IMR-90 (cell line): ENCODE measurements around the gene NOX4. TPM values are rescaled to one million over a fixed set of nuclear protein-coding genes. Genes with fewer than 3 reads are reported as not detected.

Experiments used
- ATAC-seq: fragments of 200-7000 bp; cut with Tn5 transposase; 2 replicates; pipeline ENCODE4 v1.9.1; 2020; ENCODE audit warnings: low read depth, mild to moderate bottlenecking, moderate library complexity
- BruUV-seq: library from RNA; stranded (reverse); fragments of 400-500 nt; replicated peaks from 2 replicates; lab custom pipeline; 2021; lab: Mats Ljungman, UMichigan
- CTCF ChIA-PET: fragments of 300-600 bp; formaldehyde crosslinking; extraction: SDS; loops from one replicate; lab custom pipeline; 2021; ENCODE audit warnings: antibody characterized with exemption; lab: Yijun Ruan, JAX
- POLR2A ChIA-PET: fragments of 300-600 bp; sonication (Branson Sonifier 250); formaldehyde crosslinking; loops from one replicate; lab custom pipeline; 2022; ENCODE audit warnings: antibody characterized with exemption; ENCODE audit not compliant: unreplicated experiment; lab: Charles Lee
- DNase-seq: peaks from one replicate; pipeline ENCODE4 v3.0.0; 2013
- H2AFZ ChIP-seq: replicated peaks from 2 replicates; pipeline ENCODE3; 2013; ENCODE audit warnings: low read length, mild to moderate bottlenecking; ENCODE audit not compliant: poor library complexity
- H2AK5ac ChIP-seq: 2 replicates; pipeline ENCODE4 v1.6.1; 2013; ENCODE audit warnings: low read depth, low read length, inconsistent platforms
- H2AK9ac ChIP-seq: replicated peaks from 2 replicates; pipeline ENCODE3; 2013; ENCODE audit warnings: mild to moderate bottlenecking, low read depth, low read length, moderate library complexity; ENCODE audit not compliant: poor library complexity
- H2BK120ac ChIP-seq: 2 replicates; pipeline ENCODE4 v1.6.1; 2013; ENCODE audit warnings: low read depth, low read length, inconsistent platforms
- H2BK15ac ChIP-seq: 3 replicates; pipeline ENCODE4 v1.6.1; 2013; ENCODE audit warnings: low read depth, low read length, inconsistent platforms
- H2BK20ac ChIP-seq: 2 replicates; pipeline ENCODE4 v1.6.1; 2013; ENCODE audit warnings: low read depth, mild to moderate bottlenecking, inconsistent platforms, low read length, moderate library complexity
- H2BK5ac ChIP-seq: 2 replicates; pipeline ENCODE4 v1.6.1; 2013; ENCODE audit warnings: mild to moderate bottlenecking, low read depth, low read length, inconsistent platforms; ENCODE audit not compliant: poor library complexity, severe bottlenecking
- H3K14ac ChIP-seq: replicated peaks from 2 replicates; pipeline ENCODE4 v1.6.1; 2013; ENCODE audit warnings: low read depth, low read length, inconsistent platforms
- H3K18ac ChIP-seq: 2 replicates; pipeline ENCODE4 v1.6.1; 2013; ENCODE audit warnings: low read depth, low read length, control low read depth
- H3K23ac ChIP-seq: 2 replicates; pipeline ENCODE4 v1.6.1; 2013; ENCODE audit warnings: low read depth, low read length, inconsistent platforms
- H3K27ac ChIP-seq: 2 replicates; pipeline ENCODE4 v1.5.1; 2013; ENCODE audit warnings: mild to moderate bottlenecking, control low read depth, low read length; ENCODE audit not compliant: insufficient read depth
- H3K27me3 ChIP-seq: 2 replicates; pipeline ENCODE4 v1.6.1; 2013; ENCODE audit warnings: low read length; ENCODE audit not compliant: control insufficient read depth, insufficient read depth
- H3K36me3 ChIP-seq: 2 replicates; pipeline ENCODE4 v1.6.1; 2013; ENCODE audit warnings: low read length, mixed read lengths; ENCODE audit not compliant: control insufficient read depth, insufficient read depth
- H3K4ac ChIP-seq: 2 replicates; pipeline ENCODE4 v1.6.1; 2013; ENCODE audit warnings: low read depth, low read length, inconsistent platforms
- H3K4me1 ChIP-seq: 2 replicates; pipeline ENCODE4 v1.6.1; 2013; ENCODE audit warnings: low read length, mixed read lengths; ENCODE audit not compliant: control insufficient read depth, insufficient read depth
- H3K4me2 ChIP-seq: 2 replicates; pipeline ENCODE4 v1.6.1; 2013; ENCODE audit warnings: low read depth, mild to moderate bottlenecking, control low read depth, low read length, moderate library complexity
- H3K4me3 ChIP-seq: 2 replicates; pipeline ENCODE4 v1.5.1; 2013; ENCODE audit warnings: low read depth, mild to moderate bottlenecking, control low read depth, low read length, moderate library complexity; ENCODE audit not compliant: insufficient read depth
- H3K56ac ChIP-seq: 2 replicates; pipeline ENCODE4 v1.6.1; 2013; ENCODE audit warnings: low read length, inconsistent platforms; ENCODE audit not compliant: insufficient read depth; ENCODE audit errors: extremely low read depth
- H3K79me1 ChIP-seq, 2 experiments: 2 replicates each; pipeline ENCODE4 v1.6.1; 2013; ENCODE audit warnings: low read length in 2 of 2, inconsistent platforms in 1 of 2, low read depth in 1 of 2
- H3K9ac ChIP-seq: 2 replicates; pipeline ENCODE4 v1.6.1; 2013; ENCODE audit warnings: low read depth, low read length, control low read depth
- H3K9me1 ChIP-seq: 2 replicates; pipeline ENCODE4 v1.6.1; 2013; ENCODE audit warnings: low read length, inconsistent platforms; ENCODE audit not compliant: insufficient read depth
- H3K9me3 ChIP-seq: 2 replicates; pipeline ENCODE4 v1.6.1; 2013; ENCODE audit warnings: low read length; ENCODE audit not compliant: control insufficient read depth, insufficient read depth
- H4K20me1 ChIP-seq: 2 replicates; pipeline ENCODE4 v1.6.1; 2013; ENCODE audit warnings: low read length, inconsistent platforms; ENCODE audit not compliant: insufficient read depth
- H4K5ac ChIP-seq: 2 replicates; pipeline ENCODE4 v1.6.1; 2013; ENCODE audit warnings: mild to moderate bottlenecking, low read depth, low read length, control low read depth
- H4K8ac ChIP-seq, 2 experiments: 2 replicates each; pipeline ENCODE4 v1.6.1; 2013; ENCODE audit warnings: low read depth in 2 of 2, low read length in 2 of 2, control low read depth in 1 of 2, inconsistent platforms in 1 of 2
- H4K91ac ChIP-seq: 2 replicates; pipeline ENCODE4 v1.6.1; 2013; ENCODE audit warnings: low read depth, low read length, inconsistent platforms; ENCODE audit not compliant: insufficient read depth
- CEBPB ChIP-seq: IDR thresholded peaks from 2 replicates; pipeline ENCODE4 v1.6.1; 2012; ENCODE audit warnings: low read depth, low read length, improper control_type of control experiment
- CHD1 ChIP-seq: IDR thresholded peaks from 2 replicates; pipeline ENCODE4 v1.6.1; 2012; ENCODE audit warnings: low read depth, low read length, improper control_type of control experiment
- CTCF ChIP-seq: conservative IDR thresholded peaks from 2 replicates; pipeline ENCODE4 v1.5.1; 2012; ENCODE audit warnings: mild to moderate bottlenecking, low read depth, low read length, improper control_type of control experiment
- ELK1 ChIP-seq: fragments of 150-350 bp; IDR thresholded peaks from 2 replicates; pipeline ENCODE4 v1.6.1; 2016; ENCODE audit warnings: low read depth, mild to moderate bottlenecking, low read length, moderate library complexity, borderline replicate concordance
- FOS ChIP-seq: fragments of 150-350 bp; IDR thresholded peaks from 2 replicates; pipeline ENCODE4 v1.6.1; 2016; ENCODE audit warnings: low read depth, low read length
- MAZ ChIP-seq: IDR thresholded peaks from 2 replicates; pipeline ENCODE4 v1.6.1; 2012; ENCODE audit warnings: low read depth, mild to moderate bottlenecking, low read length, improper control_type of control experiment, moderate library complexity, borderline replicate concordance
- MXI1 ChIP-seq: IDR thresholded peaks from 2 replicates; pipeline ENCODE4 v1.6.1; 2012; ENCODE audit warnings: low read depth, mild to moderate bottlenecking, low read length, moderate library complexity, borderline replicate concordance
- RCOR1 ChIP-seq: IDR thresholded peaks from 2 replicates; pipeline ENCODE4 v1.6.1; 2012; ENCODE audit warnings: mild to moderate bottlenecking, low read length, improper control_type of control experiment; ENCODE audit not compliant: insufficient replicate concordance
- RFX5 ChIP-seq: IDR thresholded peaks from 2 replicates; pipeline ENCODE4 v1.8.0; 2012; ENCODE audit warnings: low read depth, mild to moderate bottlenecking, low read length, moderate library complexity
- SMC3 ChIP-seq: fragments of 150-350 bp; IDR thresholded peaks from 2 replicates; pipeline ENCODE4 v1.6.1; 2016; ENCODE audit warnings: low read depth, mild to moderate bottlenecking, antibody characterized with exemption, low read length, moderate library complexity
- WGBS, 2 experiments: methylation state at CpG; one replicate each; pipeline versions ENCODE4 v1.1.5 to v1.1.7; 2013; ENCODE audit warnings: missing lambda C conversion rate in 2 of 2; ENCODE audit not compliant: insufficient read length in 1 of 2; ENCODE audit errors: extremely low coverage in 2 of 2; 5-methylcytosine and 5-hydroxymethylcytosine counted together
- dilution Hi-C: fragments of 300-500 bp; cut with HindIII; formaldehyde crosslinking; loops from one replicate; pipeline ENCODE4 v1.14.3; 2018; ENCODE audit warnings: low sequenced_read_pairs; ENCODE audit not compliant: unreplicated experiment
- in situ Hi-C: fragments of 300-500 bp; cut with MboI; formaldehyde crosslinking; loops from 3 replicates; pipeline ENCODE4 v1.14.3; 2019; ENCODE audit warnings: low sequenced_read_pairs, inconsistent platforms, mixed read lengths
- intact Hi-C: fragments of 100-400 bp; cut with micrococcal nuclease; formaldehyde crosslinking; loops from 2 replicates; pipeline ENCODE4 v1.10.0; 2022
- polyA plus RNA-seq, 3 experiments: library from polyadenylated mRNA; depleted of rRNA; stranded (reverse); fragments of >200 nt; gene quantifications; 2 replicates each; pipeline ENCODE4 v1.2.3, GENCODE V29; 2012; ENCODE audit warnings: low replicate concordance in 1 of 3
- total RNA-seq: library from RNA; depleted of rRNA; stranded (reverse); fragments of >200 nt; gene quantifications from 2 replicates; pipeline ENCODE4 v1.2.3, GENCODE V29; 2012

Gene NOX4
- total and polyA plus RNA-seq, 2 of the 4 experiments (the other 2 are of a cell fraction): 4.7 to 11.7 TPM

DNA sequence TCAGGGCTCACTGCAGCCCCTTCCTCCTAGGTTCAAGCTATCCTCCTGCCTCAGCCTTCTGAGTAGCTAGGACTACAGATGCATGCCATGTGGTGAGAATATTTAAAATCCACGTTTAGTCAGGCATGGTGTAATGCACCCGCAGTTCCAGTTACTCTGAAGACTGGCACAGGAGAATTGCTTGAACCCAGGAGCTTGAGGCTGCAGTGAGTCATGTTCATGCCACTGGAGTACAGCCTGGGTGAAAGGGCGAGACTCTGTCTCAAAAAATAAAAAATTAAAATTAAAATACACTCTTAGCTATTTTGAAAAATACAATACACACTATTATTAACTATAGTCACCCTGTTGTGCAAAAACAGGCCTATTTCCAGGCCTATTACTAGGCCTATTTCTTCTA lies 38.4 kb downstream of the NOX4 start:
- Histone ChIP-seq H3K4me2 (no peak overlapping the region), H3K27ac (no peak overlapping the region), H4K8ac (no peak overlapping the region), H3K27me3 (no peaks in the 10 kb centered on the region), H3K56ac (no peak overlapping the region), H3K4me3 (no peak overlapping the region), H2BK20ac (no peak overlapping the region), H4K5ac (no peak overlapping the region), H3K14ac (no peak overlapping the region), H2AFZ (no peak overlapping the region), H2BK5ac (no peak overlapping the region), H3K4me1 (no peaks in the 10 kb centered on the region; the same call in 1 of the 2 replicates), H2AK5ac (no peak overlapping the region), H2AK9ac (no peak overlapping the region), H3K36me3 (no peaks in the 10 kb centered on the region), H3K9me3 (no peaks in the 10 kb centered on the region), H3K18ac (no peak overlapping the region), H3K4ac (no peak overlapping the region), H3K9me1 (no peaks in the 10 kb centered on the region; the same call in 1 of the 2 replicates), H2BK120ac (no peak overlapping the region), H3K79me1 (peaks cover 15 to 18% of the 10 kb centered on the region in 2 experiments; a peak in 3 of 4 replicates), H2BK15ac (no peak overlapping the region), H3K23ac (no peak overlapping the region), H4K20me1 (no peaks in the 10 kb centered on the region), H4K91ac (no peak overlapping the region), H3K9ac (no peak overlapping the region)
- no CpG with 5 or more reads among the region's 3 CpGs for WGBS, 2 experiments
- no peak for TF ChIP-seq MXI1
- TF ChIP-seq MAZ: no peak
- no peak for TF ChIP-seq RCOR1
- no peak for TF ChIP-seq FOS
- TF ChIP-seq CEBPB: no peak
- no peak for TF ChIP-seq CTCF
- no peak for TF ChIP-seq CHD1
- no peak for TF ChIP-seq ELK1
- no peak for TF ChIP-seq RFX5
- no peak for TF ChIP-seq SMC3
- POLR2A ChIA-PET: no interaction called here
- intact Hi-C loops: no loop called here
- in situ Hi-C loops: no loop called here
- BruUV-seq: no TSS peak
- CTCF ChIA-PET: interaction anchor here (0.9 kb wide), 1 partner anchor 9 kb away, joined by 3 read pairs; no protein-coding TSS in a partner anchor
- ATAC-seq: no peak
- dilution Hi-C loops: no loop called here
- DNase-seq: no peak
